ENCODE measurements around the gene NPIPB6.

NPIPB6 gene

GRCh38 chr16:28321700-28322411, 41.5 kb downstream of the NPIPB6 start:
- FAIRE-seq: no peak

GRCh38 chr16:28320741-28321140, 42.6 kb downstream of the NPIPB6 start:
- no peak for FAIRE-seq

- no peak for FAIRE-seq
Measured at GRCh38 chr16:28320023-28320561, 43.2 kb downstream of the NPIPB6 start.

GRCh38 chr16:28319476-28320022, 43.8 kb downstream of the NPIPB6 start:
- no peak for FAIRE-seq

GRCh38 chr16:28318042-28318744, 45.1 kb downstream of the NPIPB6 start:
- FAIRE-seq: no peak

GRCh38 chr16:28317040-28317880, 46.0 kb downstream of the NPIPB6 start:
- FAIRE-seq: no peak

GRCh38 chr16:28316054-28316453, 47.3 kb downstream of the NPIPB6 start:
- no peak for FAIRE-seq

GRCh38 chr16:28313587-28313986, 49.7 kb downstream of the NPIPB6 start:
- no peak for FAIRE-seq

- FAIRE-seq: no peak
Measured at GRCh38 chr16:28312327-28312726, 51.0 kb downstream of the NPIPB6 start.

- FAIRE-seq: no peak
Measured at GRCh38 chr16:28311913-28312312, 51.4 kb downstream of the NPIPB6 start.

GRCh38 chr16:28311413-28311812, 51.9 kb downstream of the NPIPB6 start:
- no peak for FAIRE-seq

- no peak for FAIRE-seq
Measured at GRCh38 chr16:28310796-28311195, 52.5 kb downstream of the NPIPB6 start.

- no peak for FAIRE-seq
Measured at GRCh38 chr16:28309811-28310311, 53.4 kb downstream of the NPIPB6 start.

GRCh38 chr16:28308794-28309584, 54.3 kb downstream of the NPIPB6 start:
- FAIRE-seq: no peak

GRCh38 chr16:28307936-28308335, 55.4 kb downstream of the NPIPB6 start:
- no peak for FAIRE-seq

GRCh38 chr16:28304214-28304613, 59.1 kb downstream of the NPIPB6 start:
- FAIRE-seq: no peak

GRCh38 chr16:28303132-28303531, 60.2 kb downstream of the NPIPB6 start:
- no peak for FAIRE-seq

- FAIRE-seq: no peak
Measured at GRCh38 chr16:28301620-28302019, 61.7 kb downstream of the NPIPB6 start.

- FAIRE-seq: no peak
Measured at GRCh38 chr16:28301154-28301553, 62.2 kb downstream of the NPIPB6 start.

- no peak for FAIRE-seq
Measured at GRCh38 chr16:28300327-28300726, 63.0 kb downstream of the NPIPB6 start.

- no peak for FAIRE-seq
Measured at GRCh38 chr16:28298511-28298878, 64.8 kb downstream of the NPIPB6 start.

All from A204.1 (cell line).